GM12864 (cell line): Measurements from ENCODE around the gene KCNQ2.

Source experiments
- DNase-seq: peaks from one replicate; pipeline ENCODE4 v3.0.0-alpha.2; 2011; ENCODE audit warnings: low read depth
- H3K4me3 ChIP-seq: 2 replicates; pipeline ENCODE4 v1.5.1; 2011; ENCODE audit warnings: mild to moderate bottlenecking, low read depth, low read length, control low read depth
- CTCF ChIP-seq: IDR thresholded peaks from 2 replicates; pipeline ENCODE4 v1.5.1; 2011; ENCODE audit warnings: low read depth, mild to moderate bottlenecking, moderate library complexity, low read length, control low read depth, inconsistent platforms; ENCODE audit errors: missing control alignments

The KCNQ2 gene

GRCh38 chr20:63464289-63464635, 8.2 kb downstream of the KCNQ2 start:
- no peak for TF ChIP-seq CTCF
- DNase-seq: no peak
- H3K4me3 ChIP-seq: no peak overlapping the region

GRCh38 chr20:63463400-63464288, 8.8 kb downstream of the KCNQ2 start:
- no peak for TF ChIP-seq CTCF
- no peak for DNase-seq
- no peak overlapping the region for H3K4me3 ChIP-seq

DNA sequence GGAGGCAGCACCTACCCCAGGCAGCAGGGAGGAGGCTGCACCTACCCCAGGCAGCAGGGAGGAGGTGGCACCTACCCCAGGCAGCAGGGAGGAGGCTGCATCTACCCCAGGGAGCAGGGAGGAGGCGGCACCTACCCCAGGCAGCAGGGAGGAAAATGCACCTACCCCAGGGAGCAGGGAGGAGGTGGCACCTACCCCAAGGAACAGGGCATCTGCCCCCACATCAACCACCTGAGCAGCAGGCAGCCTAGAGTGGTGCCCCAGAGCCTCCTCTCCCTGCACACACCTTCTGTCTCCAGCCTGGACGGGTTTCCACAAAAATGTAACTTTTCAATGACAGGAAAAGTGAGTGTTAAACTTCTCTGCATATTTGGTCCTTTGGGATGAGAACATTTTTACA, 10.2 kb downstream of the KCNQ2 start:
- H3K4me3 ChIP-seq: no peak overlapping the region
- DNase-seq: no peak
- no peak for TF ChIP-seq CTCF

DNA sequence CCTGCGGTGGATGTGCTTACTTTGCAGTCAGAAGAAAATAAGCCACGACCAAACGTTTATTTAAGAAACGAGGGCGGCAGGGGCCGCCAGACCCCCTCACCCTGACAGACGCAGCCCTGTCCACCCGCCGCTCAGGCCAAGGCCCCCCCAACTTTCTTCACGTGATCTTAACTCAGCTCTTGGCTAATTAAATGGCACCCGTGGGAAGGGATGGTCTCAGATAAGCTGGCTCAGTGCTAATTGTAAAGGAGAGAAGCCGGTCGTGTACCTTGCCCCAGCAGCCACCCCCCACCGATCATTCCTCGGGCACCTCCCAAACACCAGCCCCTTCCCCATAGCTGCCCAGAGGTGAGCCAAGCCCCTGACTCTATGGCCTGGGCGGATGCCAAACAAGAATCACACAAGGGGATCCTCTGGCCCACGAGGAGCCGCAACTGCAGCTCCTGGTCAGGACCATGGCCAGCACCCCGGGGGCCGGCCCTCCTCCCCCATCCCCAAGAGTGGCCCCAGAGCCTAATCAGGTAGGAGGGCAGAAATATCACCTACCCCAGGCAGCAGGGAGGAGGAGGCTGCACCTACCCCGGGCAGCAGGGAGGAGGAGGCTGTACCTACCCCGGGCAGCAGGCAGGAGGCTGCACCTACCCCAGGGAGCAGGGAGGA, 11.2 kb downstream of the KCNQ2 start:
- H3K4me3 ChIP-seq: no peak overlapping the region
- no peak for DNase-seq
- no peak for TF ChIP-seq CTCF

- no peak overlapping the region for H3K4me3 ChIP-seq
- no peak for DNase-seq
- TF ChIP-seq CTCF: no peak
Measured at GRCh38 chr20:63459070-63459380, 13.4 kb downstream of the KCNQ2 start.

DNA sequence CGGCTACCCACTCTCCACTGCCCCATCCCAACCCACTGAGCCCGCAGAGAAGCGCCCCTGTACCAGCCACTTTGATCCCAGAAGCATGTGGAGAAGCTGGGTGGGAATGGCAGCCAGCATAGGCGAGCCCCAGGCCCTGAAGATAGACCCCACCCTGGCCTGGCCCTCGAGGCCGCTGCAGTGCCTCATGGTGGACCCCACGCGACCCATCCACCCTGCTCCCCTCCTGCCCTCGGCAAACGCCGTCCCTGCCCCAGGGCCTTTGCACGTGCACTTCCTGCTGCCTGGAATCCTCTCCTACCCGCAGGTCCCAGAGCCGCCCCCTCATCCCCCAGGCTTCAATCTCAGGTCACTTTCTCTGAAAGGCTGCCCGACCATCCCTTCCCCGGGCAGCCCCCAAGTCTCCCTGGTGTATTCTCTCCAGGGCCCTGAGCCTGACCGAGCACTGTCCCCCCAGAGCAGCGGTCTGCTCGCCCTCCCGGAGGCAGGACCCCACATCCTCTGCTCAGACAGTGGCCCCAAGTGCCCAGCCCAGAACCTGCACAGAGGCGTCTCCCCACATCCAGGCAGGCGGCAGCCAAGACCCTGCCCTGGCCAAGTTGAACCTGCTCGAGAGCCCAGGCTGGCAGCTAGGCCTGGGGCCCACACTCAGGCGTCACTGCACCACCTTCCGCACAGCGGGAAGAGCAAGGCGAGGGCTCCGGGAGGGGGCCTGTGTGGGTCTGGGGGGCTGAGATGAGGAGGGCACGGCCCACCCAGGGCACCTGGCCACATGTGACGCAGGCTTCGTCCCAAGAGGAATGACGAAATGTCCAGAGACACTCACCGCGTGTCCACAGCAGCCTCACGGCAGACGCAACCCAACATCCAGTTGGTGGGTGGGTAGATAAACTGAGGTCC, 14.0 kb downstream of the KCNQ2 start:
- H3K4me3 ChIP-seq: no peak overlapping the region
- DNase-seq: no peak
- TF ChIP-seq CTCF: no peak
